Measurements from ENCODE around the gene ZBTB16.

The ZBTB16 gene

GRCh38 chr11:114083391-114084252, 24.1 kb downstream of the ZBTB16 start:
- no peak for DNase-seq (ENCODE audit: low read depth in 3 of 3, low spot score in 1 of 3)

- no peak for DNase-seq (ENCODE audit: low read depth in 3 of 3, low spot score in 1 of 3)
These were observed 24.9 kb downstream of the ZBTB16 start for GRCh38 chr11:114084414-114084813.

- no peak for DNase-seq (ENCODE audit: low read depth in 3 of 3, low spot score in 1 of 3)
These were observed 26.7 kb downstream of the ZBTB16 start for GRCh38 chr11:114085965-114086793.

GRCh38 chr11:114087025-114087424, 27.5 kb downstream of the ZBTB16 start:
- no peak for DNase-seq (ENCODE audit: low read depth in 3 of 3, low spot score in 1 of 3)

- no peak for DNase-seq (ENCODE audit: low read depth in 3 of 3, low spot score in 1 of 3)
These were observed 28.7 kb downstream of the ZBTB16 start for GRCh38 chr11:114088216-114088615.

- no peak for DNase-seq (ENCODE audit: low read depth in 3 of 3, low spot score in 1 of 3)
These were observed 29.3 kb downstream of the ZBTB16 start for GRCh38 chr11:114088836-114089235.

GRCh38 chr11:114089748-114090147, 30.2 kb downstream of the ZBTB16 start:
- DNase-seq (ENCODE audit: low read depth in 3 of 3, low spot score in 1 of 3): no peak

GRCh38 chr11:114090225-114090910, 30.9 kb downstream of the ZBTB16 start:
- no peak for DNase-seq (ENCODE audit: low read depth in 3 of 3, low spot score in 1 of 3)

GRCh38 chr11:114090976-114091375, 31.5 kb downstream of the ZBTB16 start:
- DNase-seq (ENCODE audit: low read depth in 3 of 3, low spot score in 1 of 3): no peak

GRCh38 chr11:114091516-114092397, 32.2 kb downstream of the ZBTB16 start:
- DNase-seq (ENCODE audit: low read depth in 3 of 3, low spot score in 1 of 3): no peak

- DNase-seq (ENCODE audit: low read depth in 3 of 3, low spot score in 1 of 3): no peak
These were observed 33.0 kb downstream of the ZBTB16 start for GRCh38 chr11:114092478-114092877.

- DNase-seq (ENCODE audit: low read depth in 3 of 3, low spot score in 1 of 3): no peak
These were observed 33.4 kb downstream of the ZBTB16 start for GRCh38 chr11:114092953-114093352.

- DNase-seq (ENCODE audit: low read depth in 3 of 3, low spot score in 1 of 3): no peak
These were observed 35.0 kb downstream of the ZBTB16 start for GRCh38 chr11:114094516-114094915.

GRCh38 chr11:114095899-114096298, 36.4 kb downstream of the ZBTB16 start:
- no peak for DNase-seq (ENCODE audit: low read depth in 3 of 3, low spot score in 1 of 3)

- no peak for DNase-seq (ENCODE audit: low read depth in 3 of 3, low spot score in 1 of 3)
These were observed 38.3 kb downstream of the ZBTB16 start for GRCh38 chr11:114097832-114098231.

GRCh38 chr11:114098927-114099326, 39.4 kb downstream of the ZBTB16 start:
- no peak for DNase-seq (ENCODE audit: low read depth in 3 of 3, low spot score in 1 of 3)

GRCh38 chr11:114099392-114100178, 40.1 kb downstream of the ZBTB16 start:
- DNase-seq (ENCODE audit: low read depth in 3 of 3, low spot score in 1 of 3): no peak

- DNase-seq (ENCODE audit: low read depth in 3 of 3, low spot score in 1 of 3): no peak
These were observed 43.7 kb downstream of the ZBTB16 start for GRCh38 chr11:114102993-114103896.

- no peak for DNase-seq (ENCODE audit: low read depth in 3 of 3, low spot score in 1 of 3)
These were observed 46.1 kb downstream of the ZBTB16 start for GRCh38 chr11:114105611-114106010.

Data from stimulated activated CD4-positive, alpha-beta T cell treated with anti-CD3 and anti-CD28 coated beads, TNF-alpha, amount 100 ng/mL, for 1 hour (primary cell).